IMR-90 (cell line): ENCODE data around the gene DMD. TPM values are rescaled to one million over a fixed set of nuclear protein-coding genes. Genes with fewer than 3 reads are reported as not detected.

ENCODE experiments used
- ATAC-seq: fragments of 200-7000 bp; cut with Tn5 transposase; 2 replicates; pipeline ENCODE4 v1.9.1; 2020; ENCODE audit warnings: low read depth, mild to moderate bottlenecking, moderate library complexity
- BruUV-seq: library from RNA; stranded (reverse); fragments of 400-500 nt; replicated peaks from 2 replicates; lab custom pipeline; 2021; lab: Mats Ljungman, UMichigan
- CTCF ChIA-PET: fragments of 300-600 bp; formaldehyde crosslinking; extraction: SDS; loops from one replicate; lab custom pipeline; 2021; ENCODE audit warnings: antibody characterized with exemption; lab: Yijun Ruan, JAX
- POLR2A ChIA-PET: fragments of 300-600 bp; sonication (Branson Sonifier 250); formaldehyde crosslinking; loops from one replicate; lab custom pipeline; 2022; ENCODE audit warnings: antibody characterized with exemption; ENCODE audit not compliant: unreplicated experiment; lab: Charles Lee
- DNase-seq: peaks from one replicate; pipeline ENCODE4 v3.0.0; 2013
- H2AFZ ChIP-seq: replicated peaks from 2 replicates; pipeline ENCODE3; 2013; ENCODE audit warnings: low read length, mild to moderate bottlenecking; ENCODE audit not compliant: poor library complexity
- H2AK5ac ChIP-seq: 2 replicates; pipeline ENCODE4 v1.6.1; 2013; ENCODE audit warnings: low read depth, low read length, inconsistent platforms
- H2AK9ac ChIP-seq: replicated peaks from 2 replicates; pipeline ENCODE3; 2013; ENCODE audit warnings: mild to moderate bottlenecking, low read depth, low read length, moderate library complexity; ENCODE audit not compliant: poor library complexity
- H2BK120ac ChIP-seq: 2 replicates; pipeline ENCODE4 v1.6.1; 2013; ENCODE audit warnings: low read depth, low read length, inconsistent platforms
- H2BK15ac ChIP-seq: 3 replicates; pipeline ENCODE4 v1.6.1; 2013; ENCODE audit warnings: low read depth, low read length, inconsistent platforms
- H2BK20ac ChIP-seq: 2 replicates; pipeline ENCODE4 v1.6.1; 2013; ENCODE audit warnings: low read depth, mild to moderate bottlenecking, inconsistent platforms, low read length, moderate library complexity
- H2BK5ac ChIP-seq: 2 replicates; pipeline ENCODE4 v1.6.1; 2013; ENCODE audit warnings: mild to moderate bottlenecking, low read depth, low read length, inconsistent platforms; ENCODE audit not compliant: poor library complexity, severe bottlenecking
- H3K14ac ChIP-seq: replicated peaks from 2 replicates; pipeline ENCODE4 v1.6.1; 2013; ENCODE audit warnings: low read depth, low read length, inconsistent platforms
- H3K18ac ChIP-seq: 2 replicates; pipeline ENCODE4 v1.6.1; 2013; ENCODE audit warnings: low read depth, low read length, control low read depth
- H3K23ac ChIP-seq: 2 replicates; pipeline ENCODE4 v1.6.1; 2013; ENCODE audit warnings: low read depth, low read length, inconsistent platforms
- H3K27ac ChIP-seq: 2 replicates; pipeline ENCODE4 v1.5.1; 2013; ENCODE audit warnings: mild to moderate bottlenecking, control low read depth, low read length; ENCODE audit not compliant: insufficient read depth
- H3K27me3 ChIP-seq: 2 replicates; pipeline ENCODE4 v1.6.1; 2013; ENCODE audit warnings: low read length; ENCODE audit not compliant: control insufficient read depth, insufficient read depth
- H3K36me3 ChIP-seq: 2 replicates; pipeline ENCODE4 v1.6.1; 2013; ENCODE audit warnings: low read length, mixed read lengths; ENCODE audit not compliant: control insufficient read depth, insufficient read depth
- H3K4ac ChIP-seq: 2 replicates; pipeline ENCODE4 v1.6.1; 2013; ENCODE audit warnings: low read depth, low read length, inconsistent platforms
- H3K4me1 ChIP-seq: 2 replicates; pipeline ENCODE4 v1.6.1; 2013; ENCODE audit warnings: low read length, mixed read lengths; ENCODE audit not compliant: control insufficient read depth, insufficient read depth
- H3K4me2 ChIP-seq: 2 replicates; pipeline ENCODE4 v1.6.1; 2013; ENCODE audit warnings: low read depth, mild to moderate bottlenecking, control low read depth, low read length, moderate library complexity
- H3K4me3 ChIP-seq: 2 replicates; pipeline ENCODE4 v1.5.1; 2013; ENCODE audit warnings: low read depth, mild to moderate bottlenecking, control low read depth, low read length, moderate library complexity; ENCODE audit not compliant: insufficient read depth
- H3K56ac ChIP-seq: 2 replicates; pipeline ENCODE4 v1.6.1; 2013; ENCODE audit warnings: low read length, inconsistent platforms; ENCODE audit not compliant: insufficient read depth; ENCODE audit errors: extremely low read depth
- H3K79me1 ChIP-seq, 2 experiments: 2 replicates each; pipeline ENCODE4 v1.6.1; 2013; ENCODE audit warnings: low read length in 2 of 2, inconsistent platforms in 1 of 2, low read depth in 1 of 2
- H3K9ac ChIP-seq: 2 replicates; pipeline ENCODE4 v1.6.1; 2013; ENCODE audit warnings: low read depth, low read length, control low read depth
- H3K9me1 ChIP-seq: 2 replicates; pipeline ENCODE4 v1.6.1; 2013; ENCODE audit warnings: low read length, inconsistent platforms; ENCODE audit not compliant: insufficient read depth
- H3K9me3 ChIP-seq: 2 replicates; pipeline ENCODE4 v1.6.1; 2013; ENCODE audit warnings: low read length; ENCODE audit not compliant: control insufficient read depth, insufficient read depth
- H4K20me1 ChIP-seq: 2 replicates; pipeline ENCODE4 v1.6.1; 2013; ENCODE audit warnings: low read length, inconsistent platforms; ENCODE audit not compliant: insufficient read depth
- H4K5ac ChIP-seq: 2 replicates; pipeline ENCODE4 v1.6.1; 2013; ENCODE audit warnings: mild to moderate bottlenecking, low read depth, low read length, control low read depth
- H4K8ac ChIP-seq, 2 experiments: 2 replicates each; pipeline ENCODE4 v1.6.1; 2013; ENCODE audit warnings: low read depth in 2 of 2, low read length in 2 of 2, control low read depth in 1 of 2, inconsistent platforms in 1 of 2
- H4K91ac ChIP-seq: 2 replicates; pipeline ENCODE4 v1.6.1; 2013; ENCODE audit warnings: low read depth, low read length, inconsistent platforms; ENCODE audit not compliant: insufficient read depth
- CEBPB ChIP-seq: IDR thresholded peaks from 2 replicates; pipeline ENCODE4 v1.6.1; 2012; ENCODE audit warnings: low read depth, low read length, improper control_type of control experiment
- CHD1 ChIP-seq: IDR thresholded peaks from 2 replicates; pipeline ENCODE4 v1.6.1; 2012; ENCODE audit warnings: low read depth, low read length, improper control_type of control experiment
- ELK1 ChIP-seq: fragments of 150-350 bp; IDR thresholded peaks from 2 replicates; pipeline ENCODE4 v1.6.1; 2016; ENCODE audit warnings: low read depth, mild to moderate bottlenecking, low read length, moderate library complexity, borderline replicate concordance
- FOS ChIP-seq: fragments of 150-350 bp; IDR thresholded peaks from 2 replicates; pipeline ENCODE4 v1.6.1; 2016; ENCODE audit warnings: low read depth, low read length
- MAFK ChIP-seq: IDR thresholded peaks from 2 replicates; pipeline ENCODE4 v1.6.1; 2012; ENCODE audit warnings: low read depth, low read length, improper control_type of control experiment
- MAZ ChIP-seq: IDR thresholded peaks from 2 replicates; pipeline ENCODE4 v1.6.1; 2012; ENCODE audit warnings: low read depth, mild to moderate bottlenecking, low read length, improper control_type of control experiment, moderate library complexity, borderline replicate concordance
- MXI1 ChIP-seq: IDR thresholded peaks from 2 replicates; pipeline ENCODE4 v1.6.1; 2012; ENCODE audit warnings: low read depth, mild to moderate bottlenecking, low read length, moderate library complexity, borderline replicate concordance
- NFE2L2 ChIP-seq: fragments of 150-350 bp; IDR thresholded peaks from 2 replicates; pipeline ENCODE4 v1.6.1; 2016; ENCODE audit warnings: low read depth, mild to moderate bottlenecking, low read length
- POLR2A ChIP-seq: IDR thresholded peaks from 2 replicates; pipeline ENCODE4 v1.6.1; 2012; ENCODE audit warnings: mild to moderate bottlenecking, low read depth, low read length
- RAD21 ChIP-seq: IDR thresholded peaks from 2 replicates; pipeline ENCODE4 v1.6.1; 2012; ENCODE audit warnings: low read length, improper control_type of control experiment
- RCOR1 ChIP-seq: IDR thresholded peaks from 2 replicates; pipeline ENCODE4 v1.6.1; 2012; ENCODE audit warnings: mild to moderate bottlenecking, low read length, improper control_type of control experiment; ENCODE audit not compliant: insufficient replicate concordance
- RFX5 ChIP-seq: IDR thresholded peaks from 2 replicates; pipeline ENCODE4 v1.8.0; 2012; ENCODE audit warnings: low read depth, mild to moderate bottlenecking, low read length, moderate library complexity
- SMC3 ChIP-seq: fragments of 150-350 bp; IDR thresholded peaks from 2 replicates; pipeline ENCODE4 v1.6.1; 2016; ENCODE audit warnings: low read depth, mild to moderate bottlenecking, antibody characterized with exemption, low read length, moderate library complexity
- USF2 ChIP-seq: fragments of 150-350 bp; IDR thresholded peaks from 2 replicates; pipeline ENCODE4 v1.6.1; 2017; ENCODE audit warnings: mild to moderate bottlenecking, antibody characterized with exemption, low read length, low read depth
- WGBS, 2 experiments: methylation state at CpG; one replicate each; pipeline versions ENCODE4 v1.1.5 to v1.1.7; 2013; ENCODE audit warnings: missing lambda C conversion rate in 2 of 2; ENCODE audit not compliant: insufficient read length in 1 of 2; ENCODE audit errors: extremely low coverage in 2 of 2; 5-methylcytosine and 5-hydroxymethylcytosine counted together
- dilution Hi-C: fragments of 300-500 bp; cut with HindIII; formaldehyde crosslinking; loops from one replicate; pipeline ENCODE4 v1.14.3; 2018; ENCODE audit warnings: low sequenced_read_pairs; ENCODE audit not compliant: unreplicated experiment
- in situ Hi-C: fragments of 300-500 bp; cut with MboI; formaldehyde crosslinking; loops from 3 replicates; pipeline ENCODE4 v1.14.3; 2019; ENCODE audit warnings: low sequenced_read_pairs, inconsistent platforms, mixed read lengths
- intact Hi-C: fragments of 100-400 bp; cut with micrococcal nuclease; formaldehyde crosslinking; loops from 2 replicates; pipeline ENCODE4 v1.10.0; 2022
- polyA plus RNA-seq, 3 experiments: library from polyadenylated mRNA; depleted of rRNA; stranded (reverse); fragments of >200 nt; gene quantifications; 2 replicates each; pipeline ENCODE4 v1.2.3, GENCODE V29; 2012; ENCODE audit warnings: low replicate concordance in 1 of 3
- total RNA-seq: library from RNA; depleted of rRNA; stranded (reverse); fragments of >200 nt; gene quantifications from 2 replicates; pipeline ENCODE4 v1.2.3, GENCODE V29; 2012
- TF ChIP-seq, protein P1 (sequence below): conservative IDR thresholded peaks from 2 replicates; pipeline ENCODE4 v1.5.1; 2012; ENCODE audit warnings: mild to moderate bottlenecking, low read depth, low read length, improper control_type of control experiment

Gene DMD
- total and polyA plus RNA-seq, 2 of the 4 experiments (the other 2 are of a cell fraction) = 6.6 to 11.8 TPM

DNA sequence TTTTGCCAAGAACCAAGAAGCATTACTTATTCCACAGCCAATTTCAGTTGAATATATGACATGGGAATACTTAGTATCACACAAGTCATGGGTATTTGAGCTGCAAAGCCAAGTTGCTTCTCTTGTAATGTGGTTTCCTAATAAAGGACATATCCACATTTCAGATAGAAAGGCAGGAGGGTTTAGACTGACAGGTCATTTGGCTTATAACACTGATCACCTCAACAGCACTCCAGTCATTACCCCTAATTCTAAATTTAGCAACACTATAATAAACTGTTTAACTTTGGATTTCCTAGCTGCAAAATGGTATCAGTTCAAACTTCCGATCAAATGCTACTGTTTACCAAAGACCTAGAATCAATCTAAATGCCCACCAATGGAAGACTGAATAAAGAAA lies 2025.5 kb downstream of the DMD start:
- intact Hi-C loops (no loop called here), dilution Hi-C loops (no loop called here), in situ Hi-C loops (no loop called here)
- WGBS, 2 experiments = no CpG with 5 or more reads among the region's 1 CpG
- ATAC-seq (no peak), DNase-seq (no peak)
- Histone ChIP-seq H2AFZ (no peak overlapping the region), H2BK20ac (no peak overlapping the region), H3K4me2 (no peak overlapping the region), H2BK15ac (no peak overlapping the region), H3K23ac (no peak overlapping the region), H2BK120ac (no peak overlapping the region), H3K4me1 (no peaks in the 10 kb centered on the region), H2AK9ac (no peak overlapping the region), H3K56ac (no peak overlapping the region), H4K20me1 (no peaks in the 10 kb centered on the region), H4K5ac (no peak overlapping the region), H4K91ac (no peak overlapping the region), H3K4ac (no peak overlapping the region), H3K79me1 (no peaks in the 10 kb centered on the region), H3K9me1 (no peaks in the 10 kb centered on the region), H2BK5ac (no peak overlapping the region), H3K9ac (no peak overlapping the region), H3K18ac (no peak overlapping the region), H3K4me3 (no peak overlapping the region), H3K27me3 (no peaks in the 10 kb centered on the region), H3K27ac (no peak overlapping the region), H3K9me3 (no peaks in the 10 kb centered on the region), H3K14ac (no peak overlapping the region), H2AK5ac (no peak overlapping the region), H3K36me3 (no peaks in the 10 kb centered on the region), H4K8ac (no peak overlapping the region)
- POLR2A ChIA-PET = no interaction called here
- TF ChIP-seq RAD21 = no peak
- TF ChIP-seq POLR2A = no peak
- no peak for TF ChIP-seq MXI1
- TF ChIP-seq CHD1 = no peak
- TF ChIP-seq NFE2L2 = no peak
- TF ChIP-seq RFX5 = no peak
- no peak for TF ChIP-seq ELK1
- TF ChIP-seq RCOR1 = no peak
- TF ChIP-seq, protein P1, sequence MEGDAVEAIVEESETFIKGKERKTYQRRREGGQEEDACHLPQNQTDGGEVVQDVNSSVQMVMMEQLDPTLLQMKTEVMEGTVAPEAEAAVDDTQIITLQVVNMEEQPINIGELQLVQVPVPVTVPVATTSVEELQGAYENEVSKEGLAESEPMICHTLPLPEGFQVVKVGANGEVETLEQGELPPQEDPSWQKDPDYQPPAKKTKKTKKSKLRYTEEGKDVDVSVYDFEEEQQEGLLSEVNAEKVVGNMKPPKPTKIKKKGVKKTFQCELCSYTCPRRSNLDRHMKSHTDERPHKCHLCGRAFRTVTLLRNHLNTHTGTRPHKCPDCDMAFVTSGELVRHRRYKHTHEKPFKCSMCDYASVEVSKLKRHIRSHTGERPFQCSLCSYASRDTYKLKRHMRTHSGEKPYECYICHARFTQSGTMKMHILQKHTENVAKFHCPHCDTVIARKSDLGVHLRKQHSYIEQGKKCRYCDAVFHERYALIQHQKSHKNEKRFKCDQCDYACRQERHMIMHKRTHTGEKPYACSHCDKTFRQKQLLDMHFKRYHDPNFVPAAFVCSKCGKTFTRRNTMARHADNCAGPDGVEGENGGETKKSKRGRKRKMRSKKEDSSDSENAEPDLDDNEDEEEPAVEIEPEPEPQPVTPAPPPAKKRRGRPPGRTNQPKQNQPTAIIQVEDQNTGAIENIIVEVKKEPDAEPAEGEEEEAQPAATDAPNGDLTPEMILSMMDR = no peak
- TF ChIP-seq USF2 = no peak
- TF ChIP-seq FOS = no peak
- no peak for TF ChIP-seq CEBPB
- no peak for TF ChIP-seq MAFK
- TF ChIP-seq MAZ = no peak
- TF ChIP-seq SMC3 = no peak
- CTCF ChIA-PET = no interaction called here
- BruUV-seq = no TSS peak
